Loucy (cell line): ENCODE data around the gene VPS13D.

Experiments
- H2AFZ ChIP-seq: fragments of 200-600 bp; sonication (generic); 2 replicates; pipeline ENCODE4 v1.6.0; 2016; ENCODE audit warnings: antibody characterized with exemption, mild to moderate bottlenecking, low read length, moderate library complexity
- H3F3A ChIP-seq: fragments of 200-600 bp; 2 replicates; pipeline ENCODE4 v1.6.0; 2016; ENCODE audit warnings: antibody characterized with exemption, low read depth, mild to moderate bottlenecking
- H3K27me3 ChIP-seq: fragments of 200-600 bp; sonication (generic); 2 replicates; pipeline ENCODE4 v1.6.1; 2014; ENCODE audit warnings: low read length, mild to moderate bottlenecking; ENCODE audit not compliant: insufficient read depth, poor library complexity, severe bottlenecking
- H3K36me3 ChIP-seq: fragments of 200-600 bp; sonication (generic); 2 replicates; pipeline ENCODE4 v1.6.1; 2016; ENCODE audit warnings: low read length; ENCODE audit not compliant: insufficient read depth
- H3K4me1 ChIP-seq: fragments of 200-600 bp; sonication (generic); 2 replicates; pipeline ENCODE4 v1.5.1; 2014; ENCODE audit warnings: low read length, mild to moderate bottlenecking; ENCODE audit not compliant: insufficient read depth, poor library complexity, severe bottlenecking
- H3K4me2 ChIP-seq: fragments of 200-600 bp; sonication (generic); 2 replicates; pipeline ENCODE4 v1.6.0; 2014; ENCODE audit warnings: antibody characterized with exemption, low read length, low read depth, mild to moderate bottlenecking; ENCODE audit not compliant: poor library complexity, severe bottlenecking
- H3K4me3 ChIP-seq: fragments of 200-600 bp; sonication (generic); 2 replicates; pipeline ENCODE4 v1.5.1; 2014; ENCODE audit warnings: low read length, mild to moderate bottlenecking, mixed read lengths; ENCODE audit not compliant: poor library complexity, severe bottlenecking
- H3K79me2 ChIP-seq: fragments of 200-600 bp; sonication (generic); 2 replicates; pipeline ENCODE4 v1.6.1; 2014; ENCODE audit warnings: low read length; ENCODE audit not compliant: insufficient read depth
- H3K9ac ChIP-seq: fragments of 200-600 bp; sonication (generic); 2 replicates; pipeline ENCODE4 v1.6.0; 2014; ENCODE audit warnings: mild to moderate bottlenecking, low read depth, low read length, moderate library complexity; ENCODE audit not compliant: poor library complexity, severe bottlenecking
- H3K9me2 ChIP-seq: fragments of 200-600 bp; sonication (generic); replicated peaks from 2 replicates; pipeline ENCODE4 v1.6.1; 2016; ENCODE audit warnings: low read depth, low read length, mixed read lengths
- H3K9me3 ChIP-seq: fragments of 200-600 bp; sonication (generic); 2 replicates; pipeline ENCODE4 v1.6.1; 2014; ENCODE audit warnings: mild to moderate bottlenecking, antibody characterized with exemption, low read length, low read depth; ENCODE audit not compliant: insufficient read depth
- H4K20me1 ChIP-seq: fragments of 200-600 bp; sonication (generic); 2 replicates; pipeline ENCODE4 v1.6.0; 2014; ENCODE audit warnings: antibody characterized with exemption, low read length, mild to moderate bottlenecking; ENCODE audit not compliant: insufficient read depth, poor library complexity, severe bottlenecking
- CTCF ChIP-seq: fragments of 200-600 bp; sonication (generic); conservative IDR thresholded peaks from 2 replicates; pipeline ENCODE4 v1.5.1; 2014; ENCODE audit warnings: mild to moderate bottlenecking, antibody characterized with exemption, low read length
- EZH2phosphoT487 ChIP-seq: fragments of 200-600 bp; IDR thresholded peaks from 2 replicates; pipeline ENCODE4 v1.6.1; 2018; ENCODE audit warnings: antibody characterized with exemption, mild to moderate bottlenecking, moderate library complexity, borderline replicate concordance

Gene VPS13D

GRCh38 chr1:12516741-12517140, 286.9 kb downstream of the VPS13D start:
- no peaks in the 10 kb centered on the region for H3K79me2 ChIP-seq
- no peaks in the 10 kb centered on the region for H3F3A ChIP-seq
- H2AFZ ChIP-seq: no peak overlapping the region
- H3K9me2 ChIP-seq: no peaks in the 10 kb centered on the region
- no peaks in the 10 kb centered on the region for H3K9me3 ChIP-seq
- H3K9ac ChIP-seq: no peak overlapping the region
- H3K27me3 ChIP-seq: no peaks in the 10 kb centered on the region
- H3K4me3 ChIP-seq: no peak overlapping the region
- TF ChIP-seq CTCF (no peak), EZH2phosphoT487 (no peak)
- no peaks in the 10 kb centered on the region for H3K4me1 ChIP-seq
- no peaks in the 10 kb centered on the region for H3K36me3 ChIP-seq
- H4K20me1 ChIP-seq: no peaks in the 10 kb centered on the region
- H3K4me2 ChIP-seq: no peak overlapping the region

- Histone ChIP-seq H3K9me2 (no peaks in the 10 kb centered on the region), H3K4me3 (no peak overlapping the region), H3F3A (no peaks in the 10 kb centered on the region), H3K79me2 (no peaks in the 10 kb centered on the region), H3K4me1 (no peaks in the 10 kb centered on the region), H3K27me3 (no peaks in the 10 kb centered on the region), H3K36me3 (no peaks in the 10 kb centered on the region), H3K4me2 (no peak overlapping the region), H4K20me1 (no peaks in the 10 kb centered on the region), H2AFZ (no peak overlapping the region), H3K9me3 (no peaks in the 10 kb centered on the region), H3K9ac (no peak overlapping the region)
- TF ChIP-seq CTCF: no peak
- TF ChIP-seq EZH2phosphoT487: no peak
These were observed 289.3 kb downstream of the VPS13D start for GRCh38 chr1:12518931-12519692.

- H3K4me3 ChIP-seq: no peak overlapping the region
- H4K20me1 ChIP-seq: no peaks in the 10 kb centered on the region
- TF ChIP-seq CTCF (no peak), EZH2phosphoT487 (no peak)
- no peak overlapping the region for H3K9ac ChIP-seq
- H3K9me3 ChIP-seq: no peaks in the 10 kb centered on the region
- H3K27me3 ChIP-seq: no peaks in the 10 kb centered on the region
- H3K9me2 ChIP-seq: no peaks in the 10 kb centered on the region
- no peak overlapping the region for H2AFZ ChIP-seq
- no peaks in the 10 kb centered on the region for H3K4me1 ChIP-seq
- no peaks in the 10 kb centered on the region for H3K79me2 ChIP-seq
- no peaks in the 10 kb centered on the region for H3F3A ChIP-seq
- no peak overlapping the region for H3K4me2 ChIP-seq
- no peaks in the 10 kb centered on the region for H3K36me3 ChIP-seq
These were observed 290.0 kb downstream of the VPS13D start for GRCh38 chr1:12519693-12520364.
